ENCODE data around the gene DDX39B. TPM values are rescaled to one million over a fixed set of nuclear protein-coding genes. Genes with fewer than 3 reads are reported as not detected.

DDX39B gene
- total and polyA plus RNA-seq, 2 donors (not counting 3 experiments of a cell fraction or from before 2014, with no cell fraction given) = 453 to 766 TPM

- peak within 1 kb of the TSS; percentile 31 to 55 (median 34) for H3K4me3 ChIP-seq (replicated peaks in 1 of 3; ENCODE audit: insufficient read depth in 1 of 3, low read depth in 1 of 3, low read length in 3 of 3)
- ChIA-PET CTCF (interaction anchor here (0.9 to 31.0 kb wide), 12 partner anchors 9 to 570 kb away, joined by 3 to 1517 read pairs (median 3); partner anchors contain the start of genes GPANK1, LST1, LTB and NCR3), POLR2A (interaction anchor here (0.6 to 0.9 kb wide), 3 partner anchors 19 to 127 kb away, joined by 3 to 5 read pairs (median 5); no protein-coding TSS in a partner anchor)
- no peaks in the 10 kb centered on the region for H3K36me3 ChIP-seq (ENCODE audit: control insufficient read depth in 2 of 2, extremely low read depth in 1 of 2, insufficient read depth in 2 of 2, low read length in 2 of 2)
- peak within 1 kb of the TSS; percentile 43 for H2AFZ ChIP-seq (ENCODE audit: low read depth, low read length)
- intact Hi-C loops (cut with micrococcal nuclease) = loop anchor here (1.0 to 10.0 kb wide), 13 partner anchors 13 to 406 kb away; partner anchors contain the start of genes BAG6, CLIC1, HSPA1B and MICA
- peaks cover 7% of the 10 kb centered on the region for H3K79me2 ChIP-seq (ENCODE audit: control insufficient read depth, insufficient read depth, low read length)
- no peaks in the 10 kb centered on the region for H4K20me1 ChIP-seq (replicated peaks; ENCODE audit: control insufficient read depth, extremely low read depth, insufficient read depth, low read length)
- no peaks in the 10 kb centered on the region for H3K27me3 ChIP-seq (ENCODE audit: control insufficient read depth in 2 of 2, insufficient read depth in 2 of 2, low read length in 2 of 2)
- peak within 1 kb of the TSS; percentile 87 for H3K27ac ChIP-seq (ENCODE audit: insufficient read depth, low read depth, low read length)
- peaks cover 20% of the 10 kb centered on the region for H3K4me1 ChIP-seq (ENCODE audit: control insufficient read depth, extremely low read depth, insufficient read depth, low read length)
- no peaks in the 10 kb centered on the region for H3K9me3 ChIP-seq (replicated peaks; ENCODE audit: control insufficient read depth, insufficient read depth, low read length)
- H3K4me2 ChIP-seq (ENCODE audit: insufficient read depth, low read length) = peak within 1 kb of the TSS; percentile 87
- no TSS peak for BruUV-seq (replicated peaks)
- H3K9ac ChIP-seq (replicated peaks; ENCODE audit: extremely low read depth, insufficient read depth, low read length) = peak within 1 kb of the TSS; percentile 96
- dilution Hi-C loops (cut with MboI; ENCODE audit: extremely low pct_ligation_motif_present, low sequenced_read_pairs) = no loop called here
- DNase-seq (ENCODE audit: low read depth, low spot score) (peak; percentile 94), FAIRE-seq (peak; percentile 92)
- no peaks in the 10 kb centered on the region for H3K9me1 ChIP-seq (replicated peaks; ENCODE audit: control insufficient read depth, extremely low read depth, insufficient read depth, low read length)
- TF ChIP-seq POLR2A (IDR thresholded peaks at IDR 0.05; ENCODE audit: low read depth, low read length) (peak; percentile 55), MYC (IDR thresholded peaks at IDR 0.05; ENCODE audit: low read depth, low read length) (no peak), POLR2AphosphoS5 (IDR thresholded peaks at IDR 0.05; ENCODE audit: insufficient read depth, low read depth, low read length) (peak; percentile 74)
Measured at GRCh38 chr6:31546958-31547726, 5.3 kb upstream of the DDX39B start, which contains the start of gene NFKBIL1. Gene NFKBIL1, plus strand, starts transcription at chr6:31547608. Its CDS starts 87 bp downstream, at chr6:31547695.

- H3K9me1 ChIP-seq (replicated peaks; ENCODE audit: control insufficient read depth, extremely low read depth, insufficient read depth, low read length) = no peaks in the 10 kb centered on the region
- TF ChIP-seq GATA2 (IDR thresholded peaks at IDR 0.05; ENCODE audit: insufficient read depth, insufficient read length, low read depth, low read length) (no peak), POLR2A (IDR thresholded peaks at IDR 0.05; ENCODE audit: low read depth, low read length) (no peak), CTCF (IDR thresholded peaks at IDR 0.05; ENCODE audit: extremely low read depth in 1 of 2, insufficient read depth in 1 of 2, low read depth in 1 of 2, low read length in 2 of 2) (peak; percentile 94 to 97), POLR2AphosphoS5 (IDR thresholded peaks at IDR 0.05; ENCODE audit: insufficient read depth, low read depth, low read length) (no peak), FOS (IDR thresholded peaks at IDR 0.05; ENCODE audit: borderline replicate concordance, insufficient read depth, low read length) (no peak)
- H3K4me1 ChIP-seq (ENCODE audit: control insufficient read depth, extremely low read depth, insufficient read depth, low read length) = peaks cover 20% of the 10 kb centered on the region
- DNase-seq (ENCODE audit: low read depth, low spot score) (peak; percentile 89), FAIRE-seq (peak; percentile 78)
- peak within 1 kb of the TSS; percentile 96 for H3K9ac ChIP-seq (replicated peaks; ENCODE audit: extremely low read depth, insufficient read depth, low read length)
- intact Hi-C loops (cut with micrococcal nuclease) (loop anchor here (1.0 to 10.0 kb wide), 9 partner anchors 52 to 406 kb away; partner anchors contain the start of genes CLIC1, HSPA1B and MICA), dilution Hi-C loops (cut with MboI; ENCODE audit: extremely low pct_ligation_motif_present, low sequenced_read_pairs) (no loop called here)
- POLR2A ChIA-PET = no interaction called here
- BruUV-seq (replicated peaks) = no TSS peak
- peak within 1 kb of the TSS; percentile 31 to 55 (median 34) for H3K4me3 ChIP-seq (replicated peaks in 1 of 3; ENCODE audit: insufficient read depth in 1 of 3, low read depth in 1 of 3, low read length in 3 of 3)
- H3K79me2 ChIP-seq (ENCODE audit: control insufficient read depth, insufficient read depth, low read length) = peaks cover 11% of the 10 kb centered on the region
- H2AFZ ChIP-seq (ENCODE audit: low read depth, low read length) = peak within 1 kb of the TSS; percentile 43
- no peaks in the 10 kb centered on the region for H3K9me3 ChIP-seq (replicated peaks; ENCODE audit: control insufficient read depth, insufficient read depth, low read length)
- H4K20me1 ChIP-seq (replicated peaks; ENCODE audit: control insufficient read depth, extremely low read depth, insufficient read depth, low read length) = no peaks in the 10 kb centered on the region
- H3K36me3 ChIP-seq (ENCODE audit: control insufficient read depth in 2 of 2, extremely low read depth in 1 of 2, insufficient read depth in 2 of 2, low read length in 2 of 2) = no peaks in the 10 kb centered on the region
- CTCF ChIA-PET = interaction anchor here (0.9 to 31.0 kb wide), 10 partner anchors 10 to 250 kb away, joined by 3 to 1517 read pairs (median 3); partner anchors contain the start of genes GPANK1, LST1, LTB and NCR3
- H3K4me2 ChIP-seq (ENCODE audit: insufficient read depth, low read length) = peak within 1 kb of the TSS; percentile 87
- H3K27me3 ChIP-seq (ENCODE audit: control insufficient read depth in 2 of 2, insufficient read depth in 2 of 2, low read length in 2 of 2) = no peaks in the 10 kb centered on the region
- peak within 1 kb of the TSS; percentile 87 for H3K27ac ChIP-seq (ENCODE audit: insufficient read depth, low read depth, low read length)
Measured at GRCh38 chr6:31546339-31546957, 4.6 kb upstream of the DDX39B start, which contains the start of gene ATP6V1G2. Gene ATP6V1G2, minus strand, starts transcription at chr6:31546608. Its CDS starts 49 bp downstream, at chr6:31546559.

All from endothelial cell of umbilical vein (primary cell).